Aorta (tissue), 5 donors: ENCODE measurements around the gene RPL35. TPM values are rescaled to one million over a fixed set of nuclear protein-coding genes. Genes with fewer than 3 reads are reported as not detected.

ENCODE experiments used
- ATAC-seq: fragments of 200-7000 bp; cut with Tn5 transposase; one replicate; pipeline ENCODE4 v1.9.1; 2022; ENCODE audit warnings: moderate library complexity; ENCODE audit not compliant: low FRiP score
- DNase-seq, 2 donors: peaks; one replicate each; pipeline ENCODE4 v3.0.0-alpha.2; 2020
- H3K27ac ChIP-seq, 2 donors: one replicate each; pipeline ENCODE4 v1.5.1; 2013; ENCODE audit warnings: low read length in 2 of 2, mild to moderate bottlenecking in 2 of 2, moderate library complexity in 2 of 2, control low read depth in 1 of 2, inconsistent platforms in 1 of 2, low read depth in 1 of 2
- H3K27me3 ChIP-seq, 2 donors: one replicate each; pipeline ENCODE4 v1.6.1; 2013; ENCODE audit warnings: control low read depth in 1 of 2, low read length in 1 of 2, mild to moderate bottlenecking in 1 of 2, moderate library complexity in 1 of 2; ENCODE audit not compliant: insufficient read depth in 2 of 2, control insufficient read depth in 1 of 2
- H3K36me3 ChIP-seq, 2 donors: one replicate each; pipeline ENCODE4 v1.6.1; 2013; ENCODE audit warnings: control low read depth in 1 of 2, low read length in 1 of 2, mild to moderate bottlenecking in 1 of 2; ENCODE audit not compliant: insufficient read depth in 2 of 2, control insufficient read depth in 1 of 2
- H3K4me1 ChIP-seq, 2 donors: one replicate each; pipeline ENCODE4 v1.6.1; 2013; ENCODE audit warnings: low read length in 2 of 2, control low read depth in 1 of 2, mild to moderate bottlenecking in 1 of 2, moderate library complexity in 1 of 2; ENCODE audit not compliant: insufficient read depth in 2 of 2, control insufficient read depth in 1 of 2
- H3K4me3 ChIP-seq, 2 donors: one replicate each; pipeline ENCODE4 v1.5.1; 2013; ENCODE audit warnings: low read length in 2 of 2, control low read depth in 1 of 2, mild to moderate bottlenecking in 1 of 2
- H3K9me3 ChIP-seq: one replicate; pipeline ENCODE4 v1.6.1; 2013; ENCODE audit warnings: mild to moderate bottlenecking, low read length; ENCODE audit not compliant: control insufficient read depth
- WGBS, 2 donors: extraction: QIAGEN DNeasy Blood & Tissue Kit; methylation state at CpG; one replicate each; pipeline ENCODE4 v1.1.7; 2013; 5-methylcytosine and 5-hydroxymethylcytosine counted together
- intact Hi-C, 2 donors: fragments of 100-400 bp; cut with DNase I; formaldehyde crosslinking; loops; one replicate each; pipeline versions ENCODE4 v1.14.2 to v1.15.0; 2022
- polyA plus RNA-seq, 2 donors: library from polyadenylated mRNA; stranded (reverse); fragments of 200-250 nt; gene quantifications; one replicate each; pipeline ENCODE4 v1.2.3, GENCODE V29; 2013
- total RNA-seq, 2 donors: library from RNA; stranded (reverse); fragmentation: NEBNext Ultra II Directional; extraction: Animal tissue kit (Norgen Biotek cat#: 25700); gene quantifications; one replicate each; pipeline ENCODE4 v1.2.1, GENCODE V29; 2021
- donor health status: healthy with polysubstance abuse.
- donor health status: Bipolar disorder and iron deficiency.
- donor health status: DM: no; HTN: no; CAD: no.
- donor health status: DM: no; HTN: no; CAD: no.
- donor health status: DM: yes; HTN: yes; CAD: no.

The RPL35 gene
- total and polyA plus RNA-seq, 4 donors, result 806 to 6,282 (median 2,056) TPM

- Histone ChIP-seq H3K9me3 (no peaks in the 10 kb centered on the region), H3K27ac (no peak overlapping the region), H3K27me3 (no peaks in the 10 kb centered on the region), H3K4me1 (no peaks in the 10 kb centered on the region), H3K4me3 (no peak overlapping the region), H3K36me3 (peaks cover 3 to 15% of the 10 kb centered on the region in 2 donors)
- WGBS, 2 donors, result 95 to 96% methylated on average over 7 of the region's 7 CpGs
- DNase-seq (peak in 1 of 2 donors; percentile 43), ATAC-seq (no peak)
- intact Hi-C loops, result no loop called here
These were observed 28.4 kb upstream of the RPL35 start for GRCh38 chr9:124890179-124890578.

- intact Hi-C loops, result no loop called here
- ATAC-seq (no peak), DNase-seq (no peak)
- Histone ChIP-seq H3K4me3 (no peak overlapping the region), H3K27me3 (no peaks in the 10 kb centered on the region), H3K4me1 (no peaks in the 10 kb centered on the region), H3K27ac (no peak overlapping the region), H3K9me3 (no peaks in the 10 kb centered on the region), H3K36me3 (peaks cover 3 to 15% of the 10 kb centered on the region in 2 donors)
- 95 to 98% methylated on average over 13 of the region's 13 CpGs for whole genome bisulfite sequencing, 2 donors
These were observed 27.2 kb upstream of the RPL35 start for GRCh38 chr9:124889006-124889405.

GRCh38 chr9:124887832-124888231 is 26.1 kb upstream of the RPL35 start:
- no peak for ATAC-seq
- 84 to 89% methylated on average over 5 of the region's 5 CpGs for WGBS, 2 donors
- H3K27me3 ChIP-seq, result no peaks in the 10 kb centered on the region
- H3K4me3 ChIP-seq, result no peak overlapping the region
- H3K4me1 ChIP-seq, result no peaks in the 10 kb centered on the region
- intact Hi-C loops, result no loop called here
- H3K9me3 ChIP-seq, result no peaks in the 10 kb centered on the region
- peaks cover 3 to 15% of the 10 kb centered on the region in 2 donors for H3K36me3 ChIP-seq
- no peak for DNase-seq
- no peak overlapping the region for H3K27ac ChIP-seq

- 88 to 89% methylated on average over 17 of the region's 17 CpGs for WGBS, 2 donors
- no peak for ATAC-seq
- intact Hi-C loops, result no loop called here
- H3K4me1 ChIP-seq, result no peaks in the 10 kb centered on the region
- no peaks in the 10 kb centered on the region for H3K9me3 ChIP-seq
- no peaks in the 10 kb centered on the region for H3K27me3 ChIP-seq
- no peak overlapping the region for H3K27ac ChIP-seq
- peaks cover 3 to 15% of the 10 kb centered on the region in 2 donors for H3K36me3 ChIP-seq
- H3K4me3 ChIP-seq, result no peak overlapping the region
- no peak for DNase-seq
These were observed 25.2 kb upstream of the RPL35 start for GRCh38 chr9:124886866-124887492.

- Histone ChIP-seq H3K9me3 (no peaks in the 10 kb centered on the region), H3K27ac (no peak overlapping the region), H3K36me3 (peaks cover 3 to 15% of the 10 kb centered on the region in 2 donors), H3K4me1 (no peaks in the 10 kb centered on the region), H3K4me3 (no peak overlapping the region), H3K27me3 (no peaks in the 10 kb centered on the region)
- ATAC-seq (no peak), DNase-seq (no peak)
- WGBS, 2 donors, result 82 to 90% methylated on average over 10 of the region's 10 CpGs
- intact Hi-C loops, result no loop called here
These were observed 24.7 kb upstream of the RPL35 start for GRCh38 chr9:124886461-124886860.

GRCh38 chr9:124885551-124885950 is 23.8 kb upstream of the RPL35 start:
- no peak overlapping the region for H3K4me3 ChIP-seq
- ATAC-seq (no peak), DNase-seq (no peak)
- no peaks in the 10 kb centered on the region for H3K4me1 ChIP-seq
- peaks cover 3 to 15% of the 10 kb centered on the region in 2 donors for H3K36me3 ChIP-seq
- no peak overlapping the region for H3K27ac ChIP-seq
- intact Hi-C loops, result no loop called here
- 91 to 96% methylated on average over 4 of the region's 4 CpGs for WGBS, 2 donors
- no peaks in the 10 kb centered on the region for H3K9me3 ChIP-seq
- H3K27me3 ChIP-seq, result no peaks in the 10 kb centered on the region

GRCh38 chr9:124884376-124884775 is 22.6 kb upstream of the RPL35 start:
- WGBS, 2 donors, result 77 to 81% methylated on average over 4 of the region's 4 CpGs
- H3K4me1 ChIP-seq, result no peaks in the 10 kb centered on the region
- peaks cover 0 to 9% of the 10 kb centered on the region in 2 donors for H3K36me3 ChIP-seq

GRCh38 chr9:124882231-124882630 is 20.5 kb upstream of the RPL35 start:
- H3K36me3 ChIP-seq, result peaks cover 0 to 7% of the 10 kb centered on the region in 2 donors
- no peak for DNase-seq
- no peaks in the 10 kb centered on the region for H3K27me3 ChIP-seq
- no peak overlapping the region for H3K4me3 ChIP-seq
- intact Hi-C loops, result no loop called here
- H3K9me3 ChIP-seq, result no peaks in the 10 kb centered on the region
- ATAC-seq, result no peak
- WGBS, 2 donors, result 69 to 76% methylated on average over 12 to 13 of the region's 13 CpGs
- H3K4me1 ChIP-seq, result no peaks in the 10 kb centered on the region
- no peak overlapping the region for H3K27ac ChIP-seq

More at GRCh38 chr9:124884376-124884775, 22.6 kb upstream of the RPL35 start:
- no peak for DNase-seq
- H3K27me3 ChIP-seq, result no peaks in the 10 kb centered on the region
- H3K4me3 ChIP-seq, result no peak overlapping the region
- no peaks in the 10 kb centered on the region for H3K9me3 ChIP-seq
- intact Hi-C loops, result no loop called here
- no peak for ATAC-seq
- no peak overlapping the region for H3K27ac ChIP-seq

GRCh38 chr9:124881138-124881743 is 19.5 kb upstream of the RPL35 start:
- no peaks in the 10 kb centered on the region for H3K27me3 ChIP-seq
- no peaks in the 10 kb centered on the region for H3K4me1 ChIP-seq
- H3K36me3 ChIP-seq, result peaks cover 0 to 3% of the 10 kb centered on the region in 2 donors
- H3K27ac ChIP-seq, result no peak overlapping the region
- no peaks in the 10 kb centered on the region for H3K9me3 ChIP-seq
- no peak overlapping the region for H3K4me3 ChIP-seq
- no peak for DNase-seq
- intact Hi-C loops, result no loop called here
- 91 to 93% methylated on average over 16 of the region's 16 CpGs for WGBS, 2 donors
- ATAC-seq, result no peak
